IPS-20b (cell line): ENCODE measurements around the gene HYAL1.
"Not testable (repeated sequence)": the region's sequence is repeated elsewhere in the genome, so short reads cannot be mapped to it uniquely, and the experiment has no call there.

ENCODE experiments used
- H3K27ac ChIP-seq: one replicate; pipeline ENCODE4 v1.5.1; 2013; ENCODE audit warnings: low read length
- H3K27me3 ChIP-seq: 2 replicates; pipeline ENCODE4 v1.6.1; 2013; ENCODE audit warnings: mild to moderate bottlenecking, low read length, inconsistent platforms; ENCODE audit not compliant: insufficient read depth
- H3K36me3 ChIP-seq: 2 replicates; pipeline ENCODE4 v1.6.1; 2013; ENCODE audit warnings: low read depth, mild to moderate bottlenecking, inconsistent platforms, low read length, moderate library complexity; ENCODE audit not compliant: insufficient read depth
- H3K4me1 ChIP-seq: 2 replicates; pipeline ENCODE4 v1.6.1; 2013; ENCODE audit warnings: mild to moderate bottlenecking, control low read depth, inconsistent platforms, low read length, moderate library complexity; ENCODE audit not compliant: insufficient read depth
- H3K4me3 ChIP-seq: 2 replicates; pipeline ENCODE4 v1.5.1; 2013; ENCODE audit warnings: mild to moderate bottlenecking, low read length, inconsistent platforms
- H3K9ac ChIP-seq: 2 replicates; pipeline ENCODE4 v1.6.1; 2013; ENCODE audit warnings: low read depth, mild to moderate bottlenecking, inconsistent platforms, low read length, moderate library complexity
- H3K9me3 ChIP-seq: 2 replicates; pipeline ENCODE4 v1.6.1; 2013; ENCODE audit warnings: mild to moderate bottlenecking, low read depth, low read length, inconsistent platforms; ENCODE audit not compliant: insufficient read depth

The HYAL1 gene

DNA sequence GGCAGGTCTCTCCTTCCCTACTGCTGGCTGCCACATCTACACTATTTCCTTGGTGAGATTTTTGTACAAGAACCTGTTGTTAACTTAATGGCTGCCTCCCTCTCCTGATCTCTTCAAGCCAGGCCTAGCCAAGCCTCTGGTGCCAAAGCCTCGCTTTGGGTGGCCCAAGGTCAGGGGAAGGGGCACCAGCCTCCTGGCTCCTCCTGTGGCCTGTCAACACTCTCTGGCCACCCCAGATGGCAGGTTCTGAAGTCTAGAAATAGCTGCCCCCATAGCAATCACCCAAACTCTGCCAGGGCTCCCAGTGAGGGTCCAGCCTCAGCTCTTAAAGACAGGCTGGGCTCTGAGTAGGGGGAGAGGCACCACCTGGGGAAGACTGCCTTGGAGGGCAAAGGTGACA is 16.1 kb downstream of the HYAL1 start:
- Histone ChIP-seq H3K9ac (no peak overlapping the region), H3K27ac (no peak overlapping the region), H3K4me1 (no peaks in the 10 kb centered on the region), H3K4me3 (no peak overlapping the region), H3K9me3 (no peaks in the 10 kb centered on the region), H3K36me3 (peaks cover 42% of the 10 kb centered on the region), H3K27me3 (no peaks in the 10 kb centered on the region)

DNA sequence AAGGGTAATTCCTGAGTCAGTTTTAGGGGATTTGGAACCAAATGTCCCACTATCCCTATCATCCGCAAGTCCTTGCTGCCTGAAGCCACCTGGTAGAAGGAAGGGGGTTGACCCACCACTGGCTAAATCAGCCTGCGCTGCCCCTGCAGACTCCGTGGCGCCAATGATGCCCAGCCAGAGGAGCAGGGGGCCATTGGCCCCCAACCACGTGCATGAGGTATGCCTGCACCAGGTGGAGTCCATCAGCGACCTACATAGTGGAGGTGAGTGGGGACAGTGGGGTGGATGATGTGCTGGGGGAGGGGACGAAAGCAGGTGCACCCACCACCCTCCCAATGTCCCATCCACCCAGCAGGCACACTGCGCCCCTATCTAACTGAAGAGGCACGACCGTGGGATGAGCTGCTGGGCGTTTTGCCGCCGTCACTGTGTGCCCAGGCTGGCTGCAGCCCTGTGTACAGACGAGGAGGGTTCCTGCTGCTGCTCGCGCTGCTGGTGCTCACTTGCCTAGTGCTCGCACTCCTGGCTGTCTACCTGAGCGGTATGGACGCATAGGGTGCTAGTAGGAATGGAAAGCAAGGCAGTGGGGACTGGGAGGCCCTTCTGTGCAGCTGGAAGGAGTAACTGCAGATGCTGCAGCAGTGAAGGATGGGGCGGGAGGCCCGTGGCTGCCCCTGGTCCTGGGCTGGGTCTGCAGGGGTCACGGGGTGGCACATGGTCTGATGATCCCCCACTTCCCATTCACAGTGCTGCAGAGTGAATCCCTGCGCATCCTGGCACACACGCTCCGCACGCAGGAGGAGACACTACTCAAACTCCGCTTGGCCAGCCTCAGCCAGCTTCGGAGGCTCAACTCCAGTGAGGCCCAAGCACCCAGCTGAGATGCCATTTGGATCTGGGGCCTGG is 16.8 kb downstream of the HYAL1 start:
- Histone ChIP-seq H3K4me1 (no peaks in the 10 kb centered on the region), H3K36me3 (peaks cover 42% of the 10 kb centered on the region), H3K9ac (no peak overlapping the region), H3K4me3 (no peak overlapping the region), H3K27ac (no peak overlapping the region), H3K9me3 (no peaks in the 10 kb centered on the region), H3K27me3 (no peaks in the 10 kb centered on the region)

DNA sequence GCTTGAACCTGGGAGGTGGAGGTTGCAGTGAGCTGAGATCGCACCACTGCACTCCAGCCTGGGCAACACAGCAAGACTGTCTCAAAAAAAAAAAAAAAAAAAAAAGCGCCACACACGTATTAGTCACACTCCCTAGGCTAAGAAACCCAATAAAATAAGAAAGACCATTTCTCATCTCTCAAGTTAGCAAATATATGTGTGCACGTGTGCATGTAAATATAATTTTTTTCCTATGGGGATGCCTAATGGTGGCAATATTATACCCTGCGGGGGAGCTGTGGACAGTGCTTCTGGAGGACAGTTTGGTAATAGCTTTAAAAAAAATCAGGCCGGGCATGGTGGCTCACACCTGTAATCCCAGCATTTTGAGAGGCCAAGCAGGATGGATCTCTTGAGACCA is 19.3 kb downstream of the HYAL1 start:
- H3K27me3 ChIP-seq, H3K9me3 ChIP-seq, H3K9ac ChIP-seq, H3K4me3 ChIP-seq, H3K4me1 ChIP-seq, H3K27ac ChIP-seq: not testable (repeated sequence)
- peaks cover 27% of the 10 kb centered on the region for H3K36me3 ChIP-seq

GRCh38 chr3:50279255-50280016 is 23.9 kb downstream of the HYAL1 start:
- H3K9me3 ChIP-seq = no peaks in the 10 kb centered on the region
- no peaks in the 10 kb centered on the region for H3K4me1 ChIP-seq
- no peak overlapping the region for H3K4me3 ChIP-seq
- H3K9ac ChIP-seq = no peak overlapping the region
- no peak overlapping the region for H3K27ac ChIP-seq
- peaks cover 36% of the 10 kb centered on the region for H3K27me3 ChIP-seq
- H3K36me3 ChIP-seq = no peaks in the 10 kb centered on the region

- Histone ChIP-seq H3K4me3 (no peak within 1 kb of the TSS), H3K36me3 (no peaks in the 10 kb centered on the region), H3K27me3 (peaks cover 42% of the 10 kb centered on the region), H3K9me3 (no peaks in the 10 kb centered on the region), H3K9ac (no peak within 1 kb of the TSS), H3K4me1 (no peaks in the 10 kb centered on the region), H3K27ac (no peak within 1 kb of the TSS)
Measured at GRCh38 chr3:50278880-50279224, 24.5 kb downstream of the HYAL1 start, which contains the start of gene LSMEM2. LSMEM2 (plus strand) TSS chr3:50279087; CDS start chr3:50279114, 27 bp downstream.

DNA sequence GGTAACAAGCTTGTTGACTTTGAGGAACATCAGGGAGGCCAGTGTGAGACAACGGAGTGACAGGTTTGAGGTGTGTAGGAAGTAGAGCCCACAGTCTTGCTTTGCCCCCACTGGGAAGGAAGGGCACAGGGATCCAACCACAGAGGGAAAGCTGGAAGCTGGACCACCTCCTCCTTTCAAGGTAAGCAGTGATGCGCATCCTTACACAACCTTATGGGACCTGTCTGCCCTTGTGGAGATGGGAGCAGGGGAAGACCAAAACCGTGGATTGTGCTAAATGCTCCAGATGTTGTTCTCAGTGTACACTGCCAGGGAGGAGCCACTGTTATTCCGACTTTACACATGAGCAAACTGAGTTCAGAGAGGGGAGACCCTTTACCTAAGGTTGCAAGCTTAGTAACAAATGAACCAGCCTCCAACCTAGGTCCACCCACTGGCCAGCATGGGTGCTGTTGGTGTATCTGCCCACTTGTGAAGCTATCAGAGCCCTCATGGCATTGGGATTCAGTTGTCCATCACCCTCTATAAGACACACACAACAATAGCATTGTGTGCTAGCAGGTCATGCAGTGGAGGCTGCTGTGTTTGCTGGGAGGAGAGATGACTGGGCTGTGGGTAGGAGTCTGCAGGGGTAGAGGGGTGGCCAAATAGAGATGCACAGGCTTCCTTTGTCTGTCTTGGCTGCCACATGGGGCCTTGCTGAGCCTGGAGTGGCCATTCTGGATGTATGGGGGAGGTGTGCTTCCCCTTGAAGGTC is 25.1 kb downstream of the HYAL1 start:
- no peak overlapping the region for H3K4me3 ChIP-seq
- H3K9ac ChIP-seq = no peak overlapping the region
- no peaks in the 10 kb centered on the region for H3K4me1 ChIP-seq
- no peaks in the 10 kb centered on the region for H3K9me3 ChIP-seq
- peaks cover 48% of the 10 kb centered on the region for H3K27me3 ChIP-seq
- H3K36me3 ChIP-seq = no peaks in the 10 kb centered on the region
- H3K27ac ChIP-seq = no peak overlapping the region

- Histone ChIP-seq H3K27me3 (peaks cover 52% of the 10 kb centered on the region), H3K36me3 (no peaks in the 10 kb centered on the region), H3K4me3 (no peak overlapping the region), H3K9me3 (no peaks in the 10 kb centered on the region), H3K9ac (no peak overlapping the region), H3K27ac (no peak overlapping the region), H3K4me1 (no peaks in the 10 kb centered on the region)
Measured at GRCh38 chr3:50276762-50277101, 26.6 kb downstream of the HYAL1 start.

DNA sequence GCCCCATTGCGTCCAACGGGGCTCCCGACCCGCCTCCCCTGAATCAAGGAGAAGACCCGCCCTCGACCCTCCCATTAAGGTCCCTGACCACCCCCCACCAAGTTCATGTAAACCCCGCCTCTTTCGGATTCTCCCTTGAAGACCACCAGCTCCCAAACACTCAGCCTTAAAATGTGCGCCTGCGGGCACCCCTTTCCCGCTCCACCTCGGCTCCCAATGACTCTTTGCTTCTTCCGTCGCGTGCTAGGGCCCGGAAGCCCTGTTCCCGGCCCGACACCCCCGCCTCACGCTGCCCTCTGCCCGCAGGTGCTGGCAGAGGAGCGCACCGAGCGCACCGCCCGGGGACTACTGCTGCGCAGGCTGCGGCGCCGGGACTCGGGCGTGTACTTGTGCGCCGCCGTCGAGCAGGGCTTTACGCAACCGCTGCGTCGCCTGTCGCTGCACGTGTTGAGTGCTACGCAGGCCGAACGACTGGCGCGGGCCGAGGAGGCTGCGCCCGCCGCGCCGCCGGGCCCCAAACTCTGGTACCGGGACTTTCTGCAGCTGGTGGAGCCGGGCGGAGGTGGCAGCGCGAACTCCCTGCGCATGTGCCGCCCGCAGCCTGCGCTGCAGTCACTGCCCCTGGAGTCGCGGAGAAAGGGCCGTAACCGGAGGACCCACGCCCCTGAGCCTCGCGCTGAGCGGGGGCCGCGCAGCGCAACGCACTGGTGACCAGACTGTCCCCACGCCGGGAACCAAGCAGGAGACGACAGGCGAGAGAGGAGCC is 27.2 kb downstream of the HYAL1 start:
- Histone ChIP-seq H3K36me3 (no peaks in the 10 kb centered on the region), H3K27ac (no peak overlapping the region), H3K9ac (no peak overlapping the region), H3K4me1 (no peaks in the 10 kb centered on the region), H3K27me3 (peaks cover 52% of the 10 kb centered on the region), H3K4me3 (no peak overlapping the region), H3K9me3 (no peaks in the 10 kb centered on the region)

- H3K9ac ChIP-seq = no peak overlapping the region
- no peaks in the 10 kb centered on the region for H3K4me1 ChIP-seq
- no peaks in the 10 kb centered on the region for H3K9me3 ChIP-seq
- no peaks in the 10 kb centered on the region for H3K36me3 ChIP-seq
- H3K4me3 ChIP-seq = peak overlapping the region; percentile 22; the same call in 1 of the 2 replicates
- H3K27me3 ChIP-seq = peaks cover 52% of the 10 kb centered on the region
- no peak overlapping the region for H3K27ac ChIP-seq
Measured at GRCh38 chr3:50275141-50275995, 28.0 kb downstream of the HYAL1 start.

DNA sequence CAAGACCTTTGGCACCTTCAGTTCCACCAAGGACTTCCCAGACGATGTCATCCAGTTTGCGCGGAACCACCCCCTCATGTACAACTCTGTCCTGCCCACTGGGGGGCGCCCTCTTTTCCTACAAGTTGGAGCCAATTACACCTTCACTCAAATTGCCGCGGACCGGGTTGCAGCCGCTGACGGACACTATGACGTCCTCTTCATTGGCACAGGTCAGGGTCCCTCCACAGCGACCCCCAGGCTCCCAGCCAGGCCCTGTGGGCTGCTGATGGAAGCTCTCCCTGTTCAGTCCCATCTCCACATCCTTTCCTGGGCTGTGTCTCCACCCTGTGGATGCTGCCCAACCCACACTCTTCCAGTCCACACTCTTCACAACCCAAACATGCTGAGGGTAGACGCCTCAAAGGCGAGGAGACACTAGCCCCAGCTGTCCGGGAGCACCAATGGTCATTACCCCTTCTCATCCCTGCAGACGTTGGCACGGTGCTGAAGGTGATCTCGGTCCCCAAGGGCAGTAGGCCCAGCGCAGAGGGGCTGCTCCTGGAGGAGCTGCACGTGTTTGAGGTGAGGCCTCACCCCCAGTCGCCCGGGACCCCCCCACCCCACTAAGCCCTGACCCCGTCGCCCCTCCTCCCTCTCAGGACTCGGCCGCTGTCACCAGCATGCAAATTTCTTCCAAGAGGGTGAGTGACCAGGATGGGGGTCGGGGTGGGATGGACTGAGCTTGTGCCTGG is 28.8 kb downstream of the HYAL1 start:
- Histone ChIP-seq H3K4me1 (0 out of 2 replicates have a peak, but pooled peaks cover 3% of the 10 kb centered on the region), H3K9ac (no peak overlapping the region), H3K27ac (no peak overlapping the region), H3K36me3 (no peaks in the 10 kb centered on the region), H3K9me3 (no peaks in the 10 kb centered on the region), H3K27me3 (peaks cover 52% of the 10 kb centered on the region), H3K4me3 (no peak overlapping the region; the same call in 1 of the 2 replicates)
